ENCODE results near the gene GRAMD1B.

GRCh38 chr11:123526918-123527317 is 96.8 kb downstream of the GRAMD1B start:
- no peak for TF ChIP-seq CTCF (IDR thresholded peaks at IDR 0.05; ENCODE audit: low read depth, low read length, poor library complexity, severe bottlenecking)
- no peak for TF ChIP-seq EZH2phosphoT487 (IDR thresholded peaks at IDR 0.05; ENCODE audit: borderline replicate concordance, low read length)

Data from DOHH2 (cell line).